SKM-1 (cell line): Measurements from ENCODE around the gene TIE1.
"Not testable (repeated sequence)": the region's sequence is repeated elsewhere in the genome, so short reads cannot be mapped to it uniquely, and the experiment has no call there.

Source experiments
- DNase-seq: peaks from one replicate; lab custom pipeline; 2025; ENCODE audit not compliant: unreplicated experiment; lab: John Stamatoyannopoulos, UW

The TIE1 gene

DNA sequence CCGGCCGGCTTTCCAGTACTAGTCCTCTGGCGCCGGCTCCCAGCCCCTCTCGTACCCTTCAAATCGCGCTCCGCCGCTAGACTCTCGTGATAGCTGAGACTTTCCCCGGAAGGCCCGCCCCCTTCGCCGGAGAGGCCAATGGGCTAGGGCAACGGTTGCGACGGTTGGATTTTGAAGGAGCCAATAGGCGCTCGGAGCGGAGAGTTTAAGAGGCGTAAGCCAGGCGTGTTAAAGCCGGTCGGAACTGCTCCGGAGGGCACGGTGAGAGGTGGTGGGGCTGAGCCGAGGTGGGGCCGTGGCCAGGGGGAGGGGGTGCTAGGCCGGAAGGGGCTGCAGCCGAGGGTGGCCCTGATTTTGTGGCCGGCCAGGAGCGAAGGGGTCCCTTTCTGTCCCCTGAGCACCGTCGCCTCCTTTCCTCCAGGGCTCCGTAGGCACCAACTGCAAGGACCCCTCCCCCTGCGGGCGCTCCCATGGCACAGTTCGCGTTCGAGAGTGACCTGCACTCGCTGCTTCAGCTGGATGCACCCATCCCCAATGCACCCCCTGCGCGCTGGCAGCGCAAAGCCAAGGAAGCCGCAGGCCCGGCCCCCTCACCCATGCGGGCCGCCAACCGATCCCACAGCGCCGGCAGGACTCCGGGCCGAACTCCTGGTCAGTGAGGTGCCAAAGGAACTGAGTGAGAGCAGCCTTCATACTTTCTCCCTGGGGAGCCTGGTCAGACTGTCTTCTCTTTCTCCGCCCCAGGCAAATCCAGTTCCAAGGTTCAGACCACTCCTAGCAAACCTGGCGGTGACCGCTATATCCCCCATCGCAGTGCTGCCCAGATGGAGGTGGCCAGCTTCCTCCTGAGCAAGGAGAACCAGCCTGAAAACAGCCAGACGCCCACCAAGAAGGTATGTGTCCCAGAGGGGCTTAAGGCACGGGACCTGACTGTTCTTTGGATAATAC, 58.2 kb downstream of the TIE1 start, which contains the start of gene CDC20:
CDC20 (plus strand) TSS at position 236 of the 948 bp plus-strand sequence; CDS start at position 471, 235 bp downstream.
- DNase-seq = peak; percentile 91

DNA sequence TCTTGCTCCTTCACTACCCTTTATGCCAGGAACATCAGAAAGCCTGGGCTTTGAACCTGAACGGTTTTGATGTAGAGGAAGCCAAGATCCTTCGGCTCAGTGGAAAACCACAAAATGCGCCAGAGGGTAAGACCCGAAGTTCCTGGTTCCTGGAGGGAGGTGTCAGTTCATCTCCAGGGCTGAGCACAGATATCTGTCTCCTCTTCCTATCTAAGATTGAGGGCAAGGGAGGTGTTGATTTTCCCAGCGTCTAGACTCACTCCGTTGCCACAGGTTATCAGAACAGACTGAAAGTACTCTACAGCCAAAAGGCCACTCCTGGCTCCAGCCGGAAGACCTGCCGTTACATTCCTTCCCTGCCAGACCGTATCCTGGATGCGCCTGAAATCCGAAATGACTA, 58.9 kb downstream of the TIE1 start:
- no peak for DNase-seq

DNA sequence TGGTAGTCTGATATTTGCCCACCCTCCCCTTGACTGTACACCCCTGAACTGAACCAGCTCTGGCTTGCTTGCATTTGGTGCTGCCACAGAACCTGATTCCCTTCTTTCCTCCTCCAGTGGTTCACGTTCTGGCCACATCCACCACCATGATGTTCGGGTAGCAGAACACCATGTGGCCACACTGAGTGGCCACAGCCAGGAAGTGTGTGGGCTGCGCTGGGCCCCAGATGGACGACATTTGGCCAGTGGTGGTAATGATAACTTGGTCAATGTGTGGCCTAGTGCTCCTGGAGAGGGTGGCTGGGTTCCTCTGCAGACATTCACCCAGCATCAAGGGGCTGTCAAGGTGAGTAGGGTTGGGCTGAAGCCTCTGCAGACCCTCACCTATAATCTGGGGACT, 59.8 kb downstream of the TIE1 start:
- DNase-seq = no peak

DNA sequence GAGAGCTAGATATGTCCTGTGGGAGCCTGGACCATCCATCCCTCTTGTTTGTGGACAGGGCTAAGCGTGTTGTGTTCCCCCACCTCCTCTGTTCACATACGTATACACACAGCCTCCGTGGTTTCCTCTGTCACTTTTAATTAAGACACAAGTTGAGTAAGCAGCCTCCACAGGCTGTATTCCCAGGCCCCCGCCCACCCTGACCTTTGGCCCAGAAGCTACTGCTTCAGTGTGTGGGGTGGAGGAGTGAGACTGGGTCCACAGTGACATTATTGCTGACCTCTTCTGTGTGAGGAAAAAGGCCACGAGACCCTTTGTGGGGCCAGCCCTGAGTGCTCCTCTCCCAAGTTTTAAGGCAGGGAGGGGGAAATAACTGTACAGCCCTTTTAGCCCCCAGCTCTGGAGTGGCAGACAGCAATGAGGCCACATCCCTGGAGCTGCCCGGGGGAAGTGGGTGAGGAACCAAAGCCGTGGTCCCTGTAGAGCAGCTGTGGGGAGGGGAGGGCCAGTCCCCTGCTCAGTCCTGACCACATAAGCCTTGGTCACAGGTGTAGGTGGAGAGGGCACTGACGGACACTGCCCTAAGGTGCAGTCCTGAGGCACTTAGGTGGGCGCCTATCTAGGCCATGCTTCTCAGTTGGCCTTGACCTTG, 62.6 kb downstream of the TIE1 start:
- no peak for DNase-seq

DNA sequence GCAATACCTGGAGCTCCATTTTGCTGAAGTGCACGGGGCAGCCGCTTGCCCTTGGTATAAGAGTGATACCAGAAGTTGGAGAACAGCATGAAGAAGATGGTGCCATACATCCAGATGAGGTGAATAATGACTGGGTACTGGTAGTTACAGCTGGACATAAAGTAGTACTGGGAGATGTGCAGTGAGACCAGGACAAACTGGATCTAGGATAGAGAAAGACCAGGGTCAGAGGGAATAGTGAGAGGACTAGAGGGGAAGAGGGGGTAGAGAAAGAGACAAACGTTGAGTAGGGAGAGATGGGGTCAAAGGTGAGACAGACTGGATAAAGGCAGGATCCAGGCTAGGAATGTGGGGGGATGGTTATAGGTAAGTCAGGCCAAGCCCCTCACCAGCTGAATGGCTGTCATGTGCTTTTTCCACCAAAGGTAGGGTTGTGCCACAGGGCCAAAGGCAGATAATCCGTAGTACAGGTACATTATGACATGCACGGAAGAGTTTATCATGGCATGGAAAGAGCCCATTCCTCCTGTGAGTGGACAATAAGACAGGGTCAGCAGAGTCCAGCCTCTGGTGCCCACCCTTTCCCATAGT, 63.2 kb downstream of the TIE1 start:
- DNase-seq = no peak

DNA sequence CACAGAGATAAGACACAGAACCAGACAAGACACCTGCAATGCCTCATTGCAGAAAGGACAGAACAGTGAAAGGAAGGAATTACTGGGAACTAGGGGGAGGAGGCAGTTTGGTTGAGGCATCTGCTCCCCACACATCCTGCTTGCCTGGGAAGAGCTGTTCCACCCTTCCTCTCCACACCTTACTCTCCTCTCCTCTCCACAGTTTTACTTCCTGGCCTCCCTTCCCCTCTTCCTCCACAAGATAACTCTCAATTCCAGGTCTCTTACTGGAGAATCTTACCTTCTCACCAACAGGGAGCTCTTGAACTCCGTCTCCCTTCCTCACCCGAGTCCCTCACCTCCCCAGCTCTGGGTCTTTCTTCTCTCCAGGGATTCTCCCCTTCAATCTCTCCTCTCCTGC, 64.9 kb downstream of the TIE1 start:
- DNase-seq = no peak

DNA sequence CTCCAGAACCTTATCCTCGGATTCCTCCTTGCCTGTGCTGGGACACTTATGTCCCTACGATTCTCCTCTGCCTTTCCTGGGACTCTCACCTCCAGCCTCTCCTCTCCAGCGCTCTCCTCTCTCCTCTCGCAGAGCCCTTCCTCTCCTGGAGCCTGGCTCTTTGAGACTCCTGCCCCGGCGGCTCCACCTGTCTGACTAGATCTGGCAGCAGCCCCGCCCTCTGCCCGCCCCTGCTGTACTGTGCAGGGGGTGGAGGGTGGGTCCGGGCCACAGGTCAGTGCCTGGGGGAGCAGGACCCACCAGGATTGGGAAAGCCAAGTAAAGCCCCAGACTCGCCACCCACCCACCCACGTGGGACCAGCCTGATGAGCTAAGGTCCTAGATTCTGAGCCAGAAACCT, 65.4 kb downstream of the TIE1 start:
- DNase-seq = no peak

DNA sequence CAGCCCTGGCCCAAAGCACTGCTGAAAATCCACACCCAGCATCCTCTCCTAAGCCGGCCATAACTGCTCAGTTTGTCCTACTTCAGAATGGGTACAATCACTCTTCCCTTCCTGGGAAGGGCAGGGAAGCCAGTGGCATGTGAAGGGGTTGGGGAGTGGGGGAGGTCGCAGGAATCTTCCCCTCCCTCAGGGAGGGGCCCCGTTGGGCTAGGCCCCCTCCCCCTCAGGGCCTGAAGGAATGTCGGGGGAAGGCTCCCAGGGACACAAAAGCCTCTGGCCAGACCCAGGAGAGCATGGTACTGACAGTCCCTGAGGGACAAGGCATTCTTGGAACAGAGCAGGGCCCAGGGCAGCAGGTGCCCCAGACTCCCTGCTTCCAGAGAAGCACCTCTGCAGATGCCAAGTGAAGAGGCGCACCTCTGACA, 65.8 kb downstream of the TIE1 start:
- DNase-seq = no peak

DNA sequence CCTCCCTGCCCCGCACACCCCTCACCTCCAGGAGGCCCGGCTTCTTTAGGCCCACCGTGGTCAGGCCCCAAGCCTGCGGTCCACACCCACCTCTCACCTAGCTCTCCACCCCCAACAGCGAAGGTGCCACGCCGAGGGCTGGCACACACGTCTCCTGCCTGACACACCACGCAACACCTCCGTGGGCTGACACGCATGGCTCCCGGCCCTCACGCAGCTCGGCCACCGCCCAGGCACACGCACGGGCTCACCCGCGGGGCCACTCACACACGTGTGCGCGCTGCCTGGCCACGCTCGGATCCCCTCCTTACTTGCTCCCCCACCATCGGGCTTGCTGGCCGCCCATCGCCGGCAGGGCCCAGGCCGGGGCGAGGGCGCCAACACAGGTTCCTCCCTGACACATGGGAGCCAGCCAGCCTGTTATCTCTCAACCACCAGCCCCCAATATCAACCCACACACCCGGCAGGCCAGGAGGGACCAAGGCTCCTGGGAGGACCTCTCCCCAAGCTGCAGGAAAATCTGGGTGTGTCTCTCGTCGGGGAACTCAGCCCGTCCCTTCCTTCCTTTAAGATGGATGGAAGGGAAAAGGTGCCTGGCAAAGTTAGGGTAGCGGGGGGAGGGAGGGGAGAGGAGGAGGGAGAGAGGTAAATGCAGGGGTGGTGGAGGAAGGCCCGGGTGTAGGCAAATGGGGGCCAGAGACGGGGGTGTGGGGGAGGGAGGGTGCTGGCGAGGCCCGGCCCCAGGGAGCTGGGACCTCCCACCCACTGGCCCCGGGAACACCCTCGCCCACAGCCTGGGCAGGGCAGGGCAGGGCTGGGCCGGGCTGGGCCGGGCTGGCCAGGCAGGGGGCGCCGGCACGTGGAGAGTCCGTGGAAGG, 66.5 kb downstream of the TIE1 start:
- no peak for DNase-seq

DNA sequence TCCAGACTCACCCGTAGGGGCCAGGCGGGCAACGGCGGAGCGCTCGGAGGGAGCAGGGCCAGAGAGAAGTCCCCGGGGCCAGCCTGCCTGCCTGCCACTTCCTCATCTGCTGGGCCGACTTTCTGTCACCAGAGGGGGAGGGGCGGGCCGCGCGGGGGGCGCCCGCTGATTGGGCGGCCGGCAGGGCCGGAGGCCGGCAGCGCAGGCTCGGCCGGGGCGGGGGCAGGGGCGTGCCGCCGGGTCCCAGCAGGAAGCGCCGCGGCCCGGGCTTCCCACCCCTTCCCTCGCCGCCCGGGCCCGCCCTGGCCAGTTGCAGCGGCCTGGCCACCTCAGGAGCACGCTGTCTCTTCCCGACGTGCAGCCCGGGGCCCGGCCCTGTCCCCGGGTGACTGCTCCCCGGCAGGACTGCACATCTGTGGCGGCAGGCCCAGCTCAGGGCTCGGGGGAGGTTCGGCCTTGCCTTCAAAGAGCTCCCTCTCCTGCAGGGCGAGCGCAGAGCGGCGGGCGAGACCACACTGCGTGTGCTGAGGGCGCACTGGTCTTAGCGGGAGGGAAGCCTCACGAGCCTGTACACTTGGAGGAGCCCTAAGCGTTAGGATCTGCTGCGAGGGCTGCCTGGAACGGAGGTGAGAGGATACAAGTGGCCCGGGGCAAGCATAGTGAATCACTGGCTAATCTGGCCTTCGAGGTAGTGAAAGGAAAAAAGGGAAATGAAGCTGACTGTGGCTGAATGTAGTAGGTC, 67.3 kb downstream of the TIE1 start, which contains the start of gene ELOVL1:
ELOVL1 (minus strand) TSS at position 108 of the 742 bp plus-strand sequence. CDS start 2,402 bp downstream, outside the sequence.
- DNase-seq = peak; percentile 87

DNA sequence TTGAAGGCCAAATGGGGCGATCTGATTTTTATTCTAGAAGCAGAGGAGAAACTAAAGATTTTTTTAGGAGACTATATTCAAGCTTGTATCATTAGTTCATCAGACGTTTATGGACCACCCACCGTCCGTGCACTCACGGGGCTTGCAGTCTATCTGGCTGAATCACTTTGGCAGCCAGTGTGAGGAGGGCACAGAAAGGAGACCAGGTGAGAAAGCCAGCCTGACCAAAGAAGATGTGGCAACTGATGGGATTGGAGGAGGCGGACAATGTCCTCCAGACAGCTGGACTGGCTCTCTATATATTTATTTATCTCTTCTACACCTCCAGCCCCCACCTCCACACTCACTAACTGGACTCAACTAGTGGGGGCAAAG, 67.9 kb downstream of the TIE1 start:
- no peak for DNase-seq

DNA sequence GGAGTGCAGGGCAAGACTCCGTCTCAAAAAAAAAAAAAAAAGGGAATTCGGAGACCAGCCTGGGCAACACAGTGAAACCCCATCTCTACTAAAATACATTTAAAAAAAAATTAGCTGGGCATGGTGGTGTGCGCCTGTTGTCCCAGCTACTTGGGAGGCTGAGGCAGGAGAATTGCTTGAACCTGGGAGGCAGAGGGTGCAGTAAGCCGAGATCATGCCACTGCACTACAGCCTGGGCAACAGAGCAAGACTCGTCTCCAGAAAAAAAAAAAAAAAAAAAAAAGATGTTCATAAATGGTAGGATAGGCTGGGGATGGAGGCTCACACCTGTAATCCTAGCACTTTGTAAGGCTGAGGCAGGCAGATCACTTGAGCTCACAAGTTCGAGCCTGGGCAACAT, 69.0 kb downstream of the TIE1 start:
- DNase-seq = not testable (repeated sequence)

DNA sequence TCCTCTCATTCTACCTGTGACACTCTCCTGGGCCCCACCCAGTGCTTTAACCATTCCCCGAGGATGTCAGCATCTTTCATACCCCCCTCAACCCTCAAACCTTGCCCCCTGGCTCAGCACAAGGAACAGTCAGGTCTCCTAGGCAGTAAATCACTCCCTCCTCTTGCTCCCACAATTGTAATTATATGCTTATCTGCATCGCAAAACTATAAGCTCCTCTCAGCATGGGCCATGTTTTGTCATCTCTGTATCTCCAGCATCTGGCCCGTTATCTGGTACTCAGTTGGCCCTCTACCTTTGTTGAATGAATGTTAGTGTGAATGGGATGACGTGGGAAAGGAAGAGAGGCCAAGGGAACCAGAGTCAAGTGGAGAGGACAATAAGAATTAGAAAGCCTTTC, 69.8 kb downstream of the TIE1 start:
- DNase-seq = no peak

DNA sequence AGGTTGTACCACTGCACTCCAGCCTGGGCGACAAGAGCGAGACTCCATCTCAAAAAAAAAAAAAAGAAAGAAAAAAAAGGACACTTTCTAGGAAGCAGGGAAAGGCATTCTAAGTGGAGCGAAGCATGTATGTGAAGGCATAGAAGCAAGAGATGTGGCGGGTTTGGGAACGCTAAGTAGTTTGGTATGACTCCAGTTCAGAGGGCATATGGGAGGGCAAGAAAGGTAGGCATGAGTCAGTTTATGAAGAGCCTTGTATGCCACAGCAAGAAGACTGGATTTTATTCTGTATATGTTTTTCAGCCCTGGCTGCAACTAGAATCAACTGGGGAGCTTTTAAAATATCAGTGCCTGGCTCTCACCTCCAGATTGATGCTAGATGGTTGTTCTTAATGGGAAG, 71.4 kb downstream of the TIE1 start:
- no peak for DNase-seq
